SK-N-SH (cell line): ENCODE measurements around the gene CTSO.

Source experiments
- CTCF ChIP-seq: fragments of 200-600 bp; sonication (generic); IDR thresholded peaks from 2 replicates; pipeline ENCODE4 v1.6.1; 2017; ENCODE audit warnings: antibody characterized with exemption, mild to moderate bottlenecking, moderate library complexity
- EZH2phosphoT487 ChIP-seq: fragments of 200-600 bp; sonication (generic); IDR thresholded peaks from 2 replicates; pipeline ENCODE4 v1.6.1; 2017; ENCODE audit warnings: low read depth, mixed run types, mild to moderate bottlenecking, antibody characterized with exemption, moderate library complexity, borderline replicate concordance
- JUND ChIP-seq: IDR thresholded peaks from 2 replicates; pipeline ENCODE4 v1.4.0; 2012
- MAX ChIP-seq: IDR thresholded peaks from 2 replicates; pipeline ENCODE4 v1.4.0; 2012; ENCODE audit warnings: low read depth
- MXI1 ChIP-seq: IDR thresholded peaks from 2 replicates; pipeline ENCODE4 v1.6.1; 2012; ENCODE audit warnings: mild to moderate bottlenecking, low read depth, low read length, improper control_type of control experiment
- POLR2AphosphoS5 ChIP-seq: IDR thresholded peaks from 2 replicates; pipeline ENCODE4 v1.6.1; 2012; ENCODE audit warnings: low read depth, low read length
- RCOR1 ChIP-seq: fragments of 150-350 bp; IDR thresholded peaks from 2 replicates; pipeline ENCODE4 v1.6.1; 2017; ENCODE audit warnings: antibody characterized with exemption, low read length
- REST ChIP-seq: IDR thresholded peaks from 2 replicates; pipeline ENCODE4 v1.6.1; 2012; ENCODE audit warnings: mild to moderate bottlenecking, low read depth, low read length, moderate library complexity
- SMC3 ChIP-seq: IDR thresholded peaks from 2 replicates; pipeline ENCODE4 v1.6.1; 2012; ENCODE audit warnings: low read depth, low read length, improper control_type of control experiment
- TAF1 ChIP-seq: IDR thresholded peaks from 2 replicates; pipeline ENCODE4 v1.6.1; 2012; ENCODE audit warnings: low read depth, mild to moderate bottlenecking, low read length, moderate library complexity, borderline replicate concordance
- YY1 ChIP-seq: IDR thresholded peaks from 2 replicates; pipeline ENCODE4 v1.4.0; 2012; ENCODE audit warnings: low read depth, mild to moderate bottlenecking

- TF ChIP-seq CTCF (no peak), SMC3 (no peak), REST (no peak), RCOR1 (no peak), EZH2phosphoT487 (no peak), TAF1 (no peak), YY1 (no peak), MXI1 (no peak), MAX (no peak), JUND (no peak), POLR2AphosphoS5 (no peak)
Measured at GRCh38 chr4:155941085-155941790, 12.4 kb downstream of the CTSO start.
